Measurements from ENCODE around the gene ATP4B.
"Not testable (repeated sequence)": the region's sequence is repeated elsewhere in the genome, so short reads cannot be mapped to it uniquely, and the experiment has no call there.

Gene ATP4B

GRCh38 chr13:113625965-113626721 is 31.9 kb downstream of the ATP4B start:
- no peak for DNase-seq (ENCODE audit: low read depth)

- DNase-seq (ENCODE audit: low read depth), result not testable (repeated sequence)
Observed at GRCh38 chr13:113624640-113625304, 33.2 kb downstream of the ATP4B start.

GRCh38 chr13:113624235-113624587 is 33.8 kb downstream of the ATP4B start:
- no peak for DNase-seq (ENCODE audit: low read depth)

GRCh38 chr13:113623491-113624234 is 34.3 kb downstream of the ATP4B start:
- no peak for DNase-seq (ENCODE audit: low read depth)

GRCh38 chr13:113622791-113623490 is 35.1 kb downstream of the ATP4B start:
- no peak for DNase-seq (ENCODE audit: low read depth)

- DNase-seq (ENCODE audit: low read depth), result not testable (repeated sequence)
Observed at GRCh38 chr13:113621986-113622550, 35.9 kb downstream of the ATP4B start.

- DNase-seq (ENCODE audit: low read depth), result not testable (repeated sequence)
Observed at GRCh38 chr13:113621498-113621897, 36.5 kb downstream of the ATP4B start.

GRCh38 chr13:113621046-113621445 is 37.0 kb downstream of the ATP4B start:
- no peak for DNase-seq (ENCODE audit: low read depth)

- no peak for DNase-seq (ENCODE audit: low read depth)
Observed at GRCh38 chr13:113620036-113620796, 37.8 kb downstream of the ATP4B start.

- no peak for DNase-seq (ENCODE audit: low read depth)
Observed at GRCh38 chr13:113618455-113618854, 39.5 kb downstream of the ATP4B start.

- no peak for DNase-seq (ENCODE audit: low read depth)
Observed at GRCh38 chr13:113617961-113618360, 40.0 kb downstream of the ATP4B start.

- no peak for DNase-seq (ENCODE audit: low read depth)
Observed at GRCh38 chr13:113616991-113617749, 40.8 kb downstream of the ATP4B start.

GRCh38 chr13:113616281-113616906 is 41.6 kb downstream of the ATP4B start:
- DNase-seq (ENCODE audit: low read depth), result no peak

GRCh38 chr13:113613789-113614379 is 44.1 kb downstream of the ATP4B start:
- no peak for DNase-seq (ENCODE audit: low read depth)

- no peak for DNase-seq (ENCODE audit: low read depth)
Observed at GRCh38 chr13:113612607-113613006, 45.4 kb downstream of the ATP4B start.

- no peak for DNase-seq (ENCODE audit: low read depth)
Observed at GRCh38 chr13:113611996-113612395, 46.0 kb downstream of the ATP4B start.

GRCh38 chr13:113610266-113610665 is 47.7 kb downstream of the ATP4B start:
- no peak for DNase-seq (ENCODE audit: low read depth)

- no peak for DNase-seq (ENCODE audit: low read depth)
Observed at GRCh38 chr13:113609616-113610015, 48.4 kb downstream of the ATP4B start.

- no peak for DNase-seq (ENCODE audit: low read depth)
Observed at GRCh38 chr13:113608967-113609533, 48.9 kb downstream of the ATP4B start.
